Mesendoderm (in vitro differentiated cells): ENCODE measurements around the gene GIT1.

ENCODE experiments used
- DNase-seq: peaks from one replicate; pipeline ENCODE4 v3.0.0; 2013
- H2AK5ac ChIP-seq: 2 replicates; pipeline ENCODE4 v1.6.1; 2013; ENCODE audit warnings: low read length, inconsistent platforms
- H2BK120ac ChIP-seq: 2 replicates; pipeline ENCODE4 v1.6.1; 2013; ENCODE audit warnings: low read depth, mild to moderate bottlenecking, low read length, moderate library complexity, mixed read lengths
- H2BK15ac ChIP-seq: replicated peaks from 2 replicates; pipeline ENCODE4 v1.6.1; 2013; ENCODE audit warnings: low read depth, mild to moderate bottlenecking, moderate library complexity
- H2BK5ac ChIP-seq: 2 replicates; pipeline ENCODE4 v1.6.1; 2013; ENCODE audit warnings: low read length, inconsistent platforms
- H3K18ac ChIP-seq: 2 replicates; pipeline ENCODE4 v1.6.1; 2013; ENCODE audit warnings: mild to moderate bottlenecking, low read length, mixed read lengths
- H3K23ac ChIP-seq: one replicate; pipeline ENCODE4 v1.6.1; 2013; ENCODE audit warnings: low read length
- H3K27ac ChIP-seq: 2 replicates; pipeline ENCODE4 v1.5.1; 2013; ENCODE audit warnings: low read depth, mild to moderate bottlenecking, inconsistent platforms, low read length, moderate library complexity
- H3K27me3 ChIP-seq: 2 replicates; pipeline ENCODE4 v1.6.1; 2013; ENCODE audit warnings: low read length, control low read depth, mild to moderate bottlenecking, inconsistent platforms; ENCODE audit not compliant: insufficient read depth, poor library complexity
- H3K36me3 ChIP-seq: 2 replicates; pipeline ENCODE4 v1.6.1; 2013; ENCODE audit warnings: low read length, inconsistent platforms; ENCODE audit not compliant: control insufficient read depth, insufficient read depth
- H3K4ac ChIP-seq: one replicate; pipeline ENCODE4 v1.6.1; 2013; ENCODE audit warnings: low read depth, mild to moderate bottlenecking, low read length, moderate library complexity
- H3K4me1 ChIP-seq: 2 replicates; pipeline ENCODE4 v1.6.1; 2013; ENCODE audit warnings: low read depth, low read length, inconsistent platforms; ENCODE audit not compliant: control insufficient read depth
- H3K4me2 ChIP-seq: 2 replicates; pipeline ENCODE4 v1.6.1; 2013; ENCODE audit warnings: low read length
- H3K4me3 ChIP-seq: 2 replicates; pipeline ENCODE4 v1.5.1; 2013; ENCODE audit warnings: mild to moderate bottlenecking, low read length
- H3K56ac ChIP-seq: one replicate; pipeline ENCODE4 v1.6.1; 2013; ENCODE audit warnings: low read length
- H3K79me1 ChIP-seq: 2 replicates; pipeline ENCODE4 v1.6.1; 2013; ENCODE audit warnings: low read length, inconsistent platforms
- H3K79me2 ChIP-seq: 2 replicates; pipeline ENCODE4 v1.6.1; 2013; ENCODE audit warnings: mild to moderate bottlenecking, low read length; ENCODE audit not compliant: control insufficient read depth, insufficient read depth
- H3K9ac ChIP-seq: 2 replicates; pipeline ENCODE4 v1.6.1; 2013; ENCODE audit warnings: low read length, inconsistent platforms
- H4K5ac ChIP-seq: one replicate; pipeline ENCODE4 v1.6.1; 2013; ENCODE audit warnings: low read length
- H4K8ac ChIP-seq: one replicate; pipeline ENCODE4 v1.6.1; 2013; ENCODE audit warnings: low read depth, mild to moderate bottlenecking, control low read depth, low read length, moderate library complexity
- WGBS: extraction: QIAGEN DNeasy Blood & Tissue Kit; methylation state at CpG from one replicate; pipeline ENCODE4 v1.1.7; 2013; ENCODE audit warnings: low lambda C conversion rate, missing lambda C conversion rate; ENCODE audit not compliant: insufficient coverage; ENCODE audit errors: extremely low coverage; 5-methylcytosine and 5-hydroxymethylcytosine counted together

GIT1 gene

DNA sequence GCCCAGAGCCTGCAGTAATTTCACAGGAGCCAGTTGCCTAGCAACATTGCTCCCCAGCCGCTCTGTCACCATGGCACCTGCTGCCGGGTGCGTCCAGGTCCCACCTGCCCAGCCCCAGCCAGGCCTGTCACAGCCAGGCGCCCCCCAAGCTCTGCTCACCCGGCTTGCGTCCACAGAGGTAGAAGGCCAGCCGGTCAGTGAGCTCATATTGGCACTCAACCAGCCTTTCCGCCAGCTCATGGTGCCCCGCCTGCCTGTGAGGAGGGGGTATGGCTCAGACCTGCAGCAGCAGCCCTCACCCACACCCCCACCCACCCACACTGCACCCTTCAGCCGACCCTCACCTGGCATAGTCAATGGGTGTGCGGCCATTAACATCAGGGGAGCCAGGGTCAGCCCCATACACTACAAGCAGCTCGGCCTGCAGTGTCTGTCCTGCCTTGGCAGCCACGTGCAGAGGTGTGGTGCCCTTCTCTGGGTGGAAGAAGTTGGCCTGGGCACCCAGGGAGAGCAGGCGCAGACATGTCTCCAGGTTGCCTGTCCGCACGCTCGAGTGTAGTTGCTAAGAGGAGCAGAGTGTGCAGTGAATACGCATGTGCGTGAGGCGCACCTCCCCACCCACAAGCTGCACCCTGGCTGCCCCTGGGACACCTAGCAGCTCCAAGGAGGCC, 7.7 kb downstream of the GIT1 start:
- H2AK5ac ChIP-seq: no peak overlapping the region
- H2BK15ac ChIP-seq: no peak overlapping the region
- no peak overlapping the region for H3K4me2 ChIP-seq
- no peak overlapping the region for H3K18ac ChIP-seq
- WGBS: no CpG with 5 or more reads among the region's 20 CpGs
- H3K4me1 ChIP-seq: peaks cover 10% of the 10 kb centered on the region
- no peak overlapping the region for H4K8ac ChIP-seq
- no peak overlapping the region for H3K23ac ChIP-seq
- no peak overlapping the region for H2BK120ac ChIP-seq
- peaks cover 12% of the 10 kb centered on the region for H3K79me1 ChIP-seq
- DNase-seq: no peak
- H3K9ac ChIP-seq: no peak overlapping the region
- H3K56ac ChIP-seq: no peak overlapping the region
- no peak overlapping the region for H4K5ac ChIP-seq
- H3K27me3 ChIP-seq: no peaks in the 10 kb centered on the region
- H3K4ac ChIP-seq: no peak overlapping the region
- no peaks in the 10 kb centered on the region for H3K36me3 ChIP-seq
- no peak overlapping the region for H3K4me3 ChIP-seq
- no peak overlapping the region for H2BK5ac ChIP-seq
- peaks cover 5% of the 10 kb centered on the region for H3K79me2 ChIP-seq
- H3K27ac ChIP-seq: no peak overlapping the region

DNA sequence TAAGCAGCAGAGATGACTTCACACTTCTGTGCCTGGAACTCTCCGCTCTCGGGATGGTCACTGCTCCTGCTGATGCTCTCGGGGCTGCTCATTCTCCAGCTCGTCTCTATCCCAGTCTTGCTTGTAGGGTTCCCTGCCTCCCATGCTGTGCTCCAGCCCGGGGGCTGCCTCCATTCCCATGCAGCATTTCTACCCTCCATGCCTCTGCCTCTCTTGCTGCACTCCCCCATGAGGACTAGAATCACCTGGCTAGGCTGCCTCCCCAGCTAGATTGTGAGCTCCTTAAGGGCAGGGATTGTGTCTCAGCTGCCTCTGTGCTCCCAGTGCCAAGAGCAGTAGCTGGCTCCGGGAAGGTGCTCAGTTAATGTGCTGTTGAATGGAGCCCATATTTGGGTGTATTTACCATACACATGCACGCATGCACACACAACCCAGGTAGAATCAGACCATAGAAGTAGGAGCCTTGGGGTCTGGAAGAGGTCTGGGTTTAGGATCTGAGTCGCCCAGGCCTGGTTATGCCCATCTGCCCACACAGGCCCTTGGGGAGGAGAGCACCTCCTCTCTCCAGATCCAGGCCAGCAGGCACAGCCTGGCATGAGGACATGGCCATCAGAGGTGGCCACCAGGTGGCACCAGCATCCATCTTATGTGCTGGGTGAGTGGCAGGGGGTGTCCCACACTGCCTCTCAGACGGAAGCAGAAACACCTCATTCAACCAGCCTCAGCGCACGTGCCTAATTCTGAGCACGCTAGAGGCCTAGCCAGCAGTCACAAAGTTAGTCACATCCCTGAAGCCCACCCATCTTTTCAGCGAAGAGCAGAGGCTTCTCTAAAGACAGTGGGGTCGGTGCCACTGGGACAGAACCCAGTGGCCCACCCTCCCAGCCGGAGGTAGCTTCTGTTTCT, 9.3 kb downstream of the GIT1 start:
- peaks cover 3% of the 10 kb centered on the region for H3K36me3 ChIP-seq
- WGBS: no CpG with 5 or more reads among the region's 15 CpGs
- H3K27me3 ChIP-seq: no peaks in the 10 kb centered on the region
- H2AK5ac ChIP-seq: no peak overlapping the region
- peak; percentile 88 for DNase-seq
- H3K18ac ChIP-seq: no peak overlapping the region
- H4K5ac ChIP-seq: no peak overlapping the region
- H3K4me1 ChIP-seq: peaks cover 7% of the 10 kb centered on the region
- no peak overlapping the region for H4K8ac ChIP-seq
- H3K4me2 ChIP-seq: no peak overlapping the region
- H3K56ac ChIP-seq: no peak overlapping the region
- peaks cover 5% of the 10 kb centered on the region for H3K79me1 ChIP-seq
- no peak overlapping the region for H3K4me3 ChIP-seq
- H3K27ac ChIP-seq: no peak overlapping the region
- no peak overlapping the region for H2BK15ac ChIP-seq
- H3K79me2 ChIP-seq: no peaks in the 10 kb centered on the region
- H3K23ac ChIP-seq: no peak overlapping the region
- H3K9ac ChIP-seq: no peak overlapping the region
- H2BK120ac ChIP-seq: no peak overlapping the region
- no peak overlapping the region for H2BK5ac ChIP-seq
- H3K4ac ChIP-seq: no peak overlapping the region

DNA sequence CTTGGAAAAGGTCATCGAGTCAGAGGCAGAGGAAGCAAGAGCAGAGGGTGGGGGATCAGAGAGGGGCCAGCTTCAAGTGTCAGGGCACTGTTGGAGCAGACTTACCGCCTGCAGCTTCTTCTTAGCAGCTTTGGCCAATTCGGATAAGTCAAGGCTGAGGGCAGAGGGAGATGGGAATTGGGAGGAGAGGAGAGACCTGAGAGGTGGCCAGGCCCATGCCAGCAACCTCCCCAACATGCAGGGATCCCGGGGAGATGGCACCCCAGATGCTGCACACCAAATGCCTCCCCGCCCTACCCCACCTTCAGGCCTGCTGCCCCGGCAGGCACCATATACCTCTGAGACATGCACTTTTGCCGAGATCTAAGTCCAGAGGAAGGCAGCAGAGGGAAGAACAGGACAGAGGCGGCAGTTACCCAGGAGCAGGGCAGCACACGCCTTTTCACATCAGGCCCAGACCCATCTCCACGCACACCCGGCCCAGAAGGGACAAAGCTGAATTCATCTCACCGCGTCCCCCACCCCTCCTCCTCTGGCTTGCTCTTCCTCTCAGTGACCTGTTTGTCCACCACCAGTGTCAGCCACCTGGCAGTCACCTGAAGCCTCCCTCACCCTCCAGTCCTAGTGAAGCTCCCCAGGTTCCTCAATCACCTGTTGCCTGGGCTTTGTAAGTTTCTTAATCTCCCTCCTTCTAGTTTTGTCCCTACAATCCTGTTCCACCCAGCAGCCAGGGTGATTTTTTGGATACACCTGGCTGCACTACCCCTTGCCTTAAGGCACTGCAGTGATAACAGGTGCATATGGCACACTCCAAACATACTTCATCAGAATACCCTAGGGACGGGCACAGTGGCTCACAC, 10.6 kb downstream of the GIT1 start:
- peaks cover 1% of the 10 kb centered on the region for H3K79me1 ChIP-seq
- no peak overlapping the region for H2BK5ac ChIP-seq
- WGBS: no CpG with 5 or more reads among the region's 14 CpGs
- H4K8ac ChIP-seq: no peak overlapping the region
- no peak overlapping the region for H3K9ac ChIP-seq
- no peak for DNase-seq
- no peak overlapping the region for H2BK120ac ChIP-seq
- no peak overlapping the region for H3K4me3 ChIP-seq
- H3K23ac ChIP-seq: no peak overlapping the region
- no peak overlapping the region for H3K18ac ChIP-seq
- no peak overlapping the region for H4K5ac ChIP-seq
- no peaks in the 10 kb centered on the region for H3K4me1 ChIP-seq
- no peak overlapping the region for H3K4me2 ChIP-seq
- no peak overlapping the region for H2BK15ac ChIP-seq
- H3K79me2 ChIP-seq: no peaks in the 10 kb centered on the region
- H3K4ac ChIP-seq: no peak overlapping the region
- no peak overlapping the region for H3K56ac ChIP-seq
- H3K27ac ChIP-seq: no peak overlapping the region
- H3K27me3 ChIP-seq: no peaks in the 10 kb centered on the region
- peaks cover 7% of the 10 kb centered on the region for H3K36me3 ChIP-seq
- H2AK5ac ChIP-seq: no peak overlapping the region

DNA sequence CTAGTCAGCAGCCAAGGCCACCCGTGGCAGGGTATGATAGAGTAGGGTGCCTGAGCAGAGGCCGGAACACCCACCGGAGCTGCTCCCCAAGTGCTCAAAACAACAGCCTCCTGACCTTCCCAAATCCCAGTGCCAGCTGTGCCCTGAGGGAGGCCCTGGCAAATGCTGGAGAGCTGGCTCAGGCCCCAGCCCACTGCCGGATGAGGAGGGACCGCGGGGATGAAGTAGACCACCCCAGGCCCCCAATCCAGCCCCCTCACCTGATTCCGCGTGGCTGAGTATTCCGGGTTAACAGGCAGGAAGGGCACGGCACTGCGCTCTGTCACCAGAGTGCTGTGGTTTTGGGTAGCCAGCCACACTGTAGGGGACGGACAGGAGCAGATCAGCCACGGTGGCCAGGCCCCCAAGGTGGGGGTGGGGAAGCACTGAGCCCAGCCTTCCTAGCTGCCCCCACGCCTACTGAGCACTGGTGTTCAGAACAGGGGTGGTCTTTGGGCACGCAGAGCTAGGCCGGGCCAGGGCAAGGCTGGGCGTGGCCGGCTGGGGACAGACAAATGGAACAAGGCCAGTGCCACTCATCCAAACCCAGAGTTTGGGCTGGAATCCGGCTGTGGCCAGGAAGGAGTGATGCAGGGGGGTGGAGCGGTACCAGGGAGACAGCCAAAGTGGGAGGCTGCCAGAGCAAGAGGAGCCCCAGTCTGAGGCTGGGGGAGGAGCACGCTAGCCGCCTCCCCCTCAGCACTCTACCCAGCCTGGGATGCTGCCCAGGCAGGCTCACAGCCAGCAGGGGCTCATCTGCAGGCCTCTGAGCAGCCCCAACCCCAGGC, 11.8 kb downstream of the GIT1 start:
- Histone ChIP-seq H3K4me3 (no peak overlapping the region), H2BK120ac (no peak overlapping the region), H3K9ac (no peak overlapping the region), H3K18ac (no peak overlapping the region), H3K4me2 (no peak overlapping the region), H3K4me1 (no peaks in the 10 kb centered on the region), H2AK5ac (no peak overlapping the region), H3K56ac (no peak overlapping the region), H4K8ac (no peak overlapping the region), H3K79me2 (no peaks in the 10 kb centered on the region), H4K5ac (no peak overlapping the region), H3K23ac (no peak overlapping the region), H2BK5ac (no peak overlapping the region), H3K27ac (no peak overlapping the region), H3K27me3 (no peaks in the 10 kb centered on the region), H3K79me1 (no peaks in the 10 kb centered on the region), H3K36me3 (peaks cover 7% of the 10 kb centered on the region), H2BK15ac (no peak overlapping the region), H3K4ac (no peak overlapping the region)
- WGBS: no CpG with 5 or more reads among the region's 22 CpGs
- DNase-seq: no peak

DNA sequence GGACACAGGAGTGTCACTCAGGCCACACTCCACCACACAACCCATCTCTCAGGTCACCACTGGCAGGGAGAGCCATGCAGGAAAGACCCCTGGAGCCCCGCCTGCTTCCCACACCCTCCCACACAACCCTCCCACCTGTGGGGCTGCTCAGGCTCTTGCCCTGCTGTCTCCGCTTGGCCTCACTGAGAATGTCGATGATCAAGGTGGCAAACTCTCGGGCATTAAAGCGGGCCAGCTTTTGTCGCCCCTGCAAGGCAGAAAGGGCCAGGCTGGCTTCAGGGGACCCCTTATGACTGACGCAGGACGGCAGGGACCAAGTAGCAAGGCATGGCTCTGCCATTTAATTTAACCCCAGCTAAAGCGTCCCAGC, 12.5 kb downstream of the GIT1 start:
- H2BK15ac ChIP-seq: no peak overlapping the region
- H2AK5ac ChIP-seq: no peak overlapping the region
- H3K4me3 ChIP-seq: no peak overlapping the region
- no peaks in the 10 kb centered on the region for H3K27me3 ChIP-seq
- no peak overlapping the region for H3K56ac ChIP-seq
- no peaks in the 10 kb centered on the region for H3K79me2 ChIP-seq
- H3K4me1 ChIP-seq: no peaks in the 10 kb centered on the region
- no CpG with 5 or more reads among the region's 9 CpGs for WGBS
- no peak overlapping the region for H3K4me2 ChIP-seq
- peaks cover 7% of the 10 kb centered on the region for H3K36me3 ChIP-seq
- no peak overlapping the region for H4K8ac ChIP-seq
- H2BK120ac ChIP-seq: no peak overlapping the region
- DNase-seq: no peak
- H3K23ac ChIP-seq: no peak overlapping the region
- no peaks in the 10 kb centered on the region for H3K79me1 ChIP-seq
- H3K9ac ChIP-seq: no peak overlapping the region
- no peak overlapping the region for H3K27ac ChIP-seq
- no peak overlapping the region for H4K5ac ChIP-seq
- H3K4ac ChIP-seq: no peak overlapping the region
- H3K18ac ChIP-seq: no peak overlapping the region
- H2BK5ac ChIP-seq: no peak overlapping the region
